MM.1S (cell line): ENCODE measurements around the gene NFATC3.

Experiments
- EZH2 ChIP-seq: fragments of 300-600 bp; sonication (generic); optimal IDR thresholded peaks from 2 replicates; pipeline ENCODE3; 2017; ENCODE audit warnings: low read depth, mild to moderate bottlenecking, antibody characterized with exemption, low read length, mixed read lengths
- EZH2phosphoT487 ChIP-seq: fragments of 300-600 bp; sonication (generic); IDR thresholded peaks from 2 replicates; pipeline ENCODE4 v1.6.1; 2018; ENCODE audit warnings: antibody characterized with exemption, low read length
- TF ChIP-seq, protein P1 (sequence below): fragments of 300-600 bp; sonication (generic); IDR thresholded peaks from 2 replicates; pipeline ENCODE4 v1.5.1; 2016; ENCODE audit warnings: antibody characterized with exemption, low read length, mixed read lengths

GRCh38 chr16:68259007-68259825 lies 174.0 kb downstream of the NFATC3 start:
- TF ChIP-seq, protein P1, sequence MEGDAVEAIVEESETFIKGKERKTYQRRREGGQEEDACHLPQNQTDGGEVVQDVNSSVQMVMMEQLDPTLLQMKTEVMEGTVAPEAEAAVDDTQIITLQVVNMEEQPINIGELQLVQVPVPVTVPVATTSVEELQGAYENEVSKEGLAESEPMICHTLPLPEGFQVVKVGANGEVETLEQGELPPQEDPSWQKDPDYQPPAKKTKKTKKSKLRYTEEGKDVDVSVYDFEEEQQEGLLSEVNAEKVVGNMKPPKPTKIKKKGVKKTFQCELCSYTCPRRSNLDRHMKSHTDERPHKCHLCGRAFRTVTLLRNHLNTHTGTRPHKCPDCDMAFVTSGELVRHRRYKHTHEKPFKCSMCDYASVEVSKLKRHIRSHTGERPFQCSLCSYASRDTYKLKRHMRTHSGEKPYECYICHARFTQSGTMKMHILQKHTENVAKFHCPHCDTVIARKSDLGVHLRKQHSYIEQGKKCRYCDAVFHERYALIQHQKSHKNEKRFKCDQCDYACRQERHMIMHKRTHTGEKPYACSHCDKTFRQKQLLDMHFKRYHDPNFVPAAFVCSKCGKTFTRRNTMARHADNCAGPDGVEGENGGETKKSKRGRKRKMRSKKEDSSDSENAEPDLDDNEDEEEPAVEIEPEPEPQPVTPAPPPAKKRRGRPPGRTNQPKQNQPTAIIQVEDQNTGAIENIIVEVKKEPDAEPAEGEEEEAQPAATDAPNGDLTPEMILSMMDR: no peak
- TF ChIP-seq EZH2 (no peak), EZH2phosphoT487 (no peak)
